Stimulated activated CD8-positive, alpha-beta memory T cell treated with anti-CD3 and anti-CD28 coated beads, Interleukin-15, amount 100 ng/mL, for 4 hours (primary cell): ENCODE results near the gene NYAP2.

Experiments
- DNase-seq, 2 donors: peaks; one replicate each; pipeline ENCODE4 v3.0.0-alpha.2; 2020; ENCODE audit warnings: low read depth in 2 of 2

The NYAP2 gene

DNA sequence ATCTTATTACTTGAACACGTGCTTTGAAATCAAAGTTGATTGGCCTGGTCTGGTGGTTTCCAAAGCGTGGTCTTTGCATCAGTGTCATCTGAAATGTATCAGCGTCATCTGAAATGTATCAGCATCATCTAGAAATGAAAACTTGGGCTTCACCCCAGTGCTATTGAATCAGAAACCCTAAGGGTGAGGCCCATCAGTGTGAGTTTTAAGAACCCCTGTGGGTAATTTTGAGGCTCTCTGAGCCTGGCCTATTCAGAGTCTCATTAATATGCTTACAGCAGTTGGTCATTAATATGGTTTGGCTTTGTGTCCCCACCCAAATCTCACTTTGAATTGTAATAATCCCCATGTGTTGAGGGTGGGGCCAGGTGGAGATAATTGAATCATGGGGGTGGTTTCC lies 85.2 kb downstream of the NYAP2 start:
- no peak for DNase-seq

DNA sequence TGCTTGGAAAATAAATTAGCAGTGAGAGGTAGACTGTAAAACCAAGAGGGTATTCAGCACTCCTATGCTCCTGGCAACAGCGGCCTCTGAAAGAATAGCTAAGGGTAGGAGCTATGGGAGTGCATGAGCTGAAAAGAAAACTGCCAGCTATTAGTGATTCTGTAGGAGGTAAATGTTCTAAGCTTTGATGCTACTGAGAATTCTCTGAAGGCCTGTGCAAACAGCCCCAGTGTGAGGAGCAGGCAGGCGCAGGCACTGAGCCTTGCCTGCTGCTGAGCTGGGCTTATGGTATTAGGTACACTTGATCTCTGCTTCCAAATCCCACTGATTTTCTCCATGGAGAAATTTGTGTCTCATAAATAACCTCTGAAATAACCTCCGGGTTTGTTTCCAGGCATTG lies 86.7 kb downstream of the NYAP2 start:
- no peak for DNase-seq

DNA sequence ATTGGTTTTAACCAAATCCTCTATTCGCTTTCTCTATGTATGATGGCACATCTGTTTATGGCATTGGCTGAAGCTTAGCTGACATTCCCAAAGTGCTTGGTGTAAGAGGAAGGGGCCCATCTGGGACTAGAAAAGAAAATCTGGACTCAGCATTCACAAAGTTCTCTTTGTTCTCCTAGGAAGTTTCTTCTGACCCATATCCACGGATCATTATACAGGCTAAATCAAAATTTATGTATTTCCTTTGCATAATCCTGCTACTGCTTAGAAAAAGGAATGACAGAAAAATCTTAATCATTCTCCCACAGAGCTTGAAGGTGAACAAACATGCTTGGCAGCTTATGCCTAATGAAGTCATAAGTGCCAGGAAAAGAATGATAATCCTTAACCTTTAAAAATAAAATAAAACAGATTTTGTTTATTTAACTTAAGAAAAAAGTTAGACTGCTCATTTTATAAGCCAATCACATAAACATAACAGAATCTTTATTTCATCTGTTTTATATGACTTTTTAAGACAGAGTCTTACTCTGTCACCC lies 88.4 kb downstream of the NYAP2 start:
- no peak for DNase-seq

DNA sequence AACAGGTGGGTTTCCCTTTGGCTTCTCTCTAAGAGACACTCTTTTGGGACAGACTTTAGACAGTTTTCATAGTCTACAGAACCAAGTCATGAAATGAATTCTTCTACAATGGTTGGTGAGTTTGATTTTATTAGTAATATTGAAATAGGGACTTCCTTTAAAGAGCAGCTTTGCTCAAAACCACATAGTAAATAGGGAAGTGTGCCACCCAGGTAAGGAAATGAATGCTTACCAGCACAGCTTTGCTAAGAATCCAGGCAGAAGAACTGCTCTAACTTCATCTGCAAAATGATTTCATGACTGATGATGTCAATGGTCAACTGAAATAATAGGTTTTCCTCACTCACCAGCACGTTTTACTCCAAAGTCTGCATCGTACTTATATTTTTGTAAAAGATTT lies 89.2 kb downstream of the NYAP2 start:
- DNase-seq = no peak

DNA sequence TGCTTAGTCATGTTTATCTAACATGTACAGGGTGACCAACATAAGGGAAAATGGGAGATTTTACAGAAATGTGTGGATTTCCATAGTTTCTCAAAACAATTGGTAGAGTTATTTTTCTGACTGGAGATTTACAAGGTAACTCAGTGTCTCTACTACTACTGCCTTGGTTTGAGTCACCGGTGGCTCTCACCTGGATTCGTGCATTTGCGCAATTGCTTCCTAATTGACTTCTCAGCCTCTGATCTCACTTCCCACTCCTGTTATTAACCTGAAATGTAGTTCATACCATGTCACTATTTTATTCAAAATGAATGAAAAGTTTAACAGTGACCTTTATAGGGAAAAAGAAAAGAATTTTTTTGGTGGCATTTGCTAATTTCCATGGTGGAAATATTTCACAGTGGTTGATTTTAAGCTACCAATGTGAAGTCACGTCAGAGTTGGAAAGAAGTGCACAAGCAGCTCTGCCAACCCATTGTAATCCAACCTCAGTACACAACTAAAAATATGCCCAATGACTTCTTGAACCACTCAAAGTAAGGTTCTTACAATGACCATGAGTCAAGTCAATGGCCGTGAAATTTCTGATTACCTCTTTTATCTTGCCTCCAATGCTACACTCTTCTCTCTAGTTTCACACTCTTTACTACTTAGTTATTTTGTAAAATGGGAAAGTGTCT lies 94.0 kb downstream of the NYAP2 start:
- no peak for DNase-seq

DNA sequence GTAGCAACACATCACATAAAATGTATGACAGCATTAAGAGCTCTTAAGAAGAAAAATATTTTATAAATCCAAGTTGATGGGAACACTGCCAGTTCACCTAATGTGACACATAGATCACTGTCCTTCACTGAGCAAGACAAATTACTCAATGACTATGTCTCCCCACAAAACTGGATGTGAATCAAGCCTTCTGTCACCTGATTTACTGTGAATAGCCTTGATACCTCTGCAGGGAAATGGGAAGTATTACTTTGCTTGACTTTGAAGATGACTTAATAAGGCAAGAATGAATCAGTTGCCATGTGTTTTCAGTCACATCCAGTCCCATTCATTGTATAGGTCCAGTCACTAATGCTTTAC lies 94.6 kb downstream of the NYAP2 start:
- no peak for DNase-seq

DNA sequence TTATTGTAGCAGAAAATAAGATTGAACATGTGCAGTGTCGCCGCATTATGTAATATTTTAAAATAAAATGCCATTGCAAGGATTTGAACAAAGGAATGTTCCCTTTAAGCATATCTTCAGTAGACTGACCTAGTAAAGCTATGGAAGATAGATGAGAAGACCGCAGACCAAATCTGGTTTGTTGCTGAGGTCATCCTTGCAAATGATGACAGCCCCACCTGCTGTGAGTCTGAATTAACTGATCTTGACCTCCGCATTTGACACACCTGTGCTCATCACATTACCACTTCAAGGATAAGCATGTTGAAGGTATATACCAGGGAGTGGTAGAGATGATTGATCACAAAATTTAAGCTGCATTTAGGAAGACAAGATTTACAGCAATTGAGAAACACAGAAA lies 96.2 kb downstream of the NYAP2 start:
- DNase-seq = no peak

DNA sequence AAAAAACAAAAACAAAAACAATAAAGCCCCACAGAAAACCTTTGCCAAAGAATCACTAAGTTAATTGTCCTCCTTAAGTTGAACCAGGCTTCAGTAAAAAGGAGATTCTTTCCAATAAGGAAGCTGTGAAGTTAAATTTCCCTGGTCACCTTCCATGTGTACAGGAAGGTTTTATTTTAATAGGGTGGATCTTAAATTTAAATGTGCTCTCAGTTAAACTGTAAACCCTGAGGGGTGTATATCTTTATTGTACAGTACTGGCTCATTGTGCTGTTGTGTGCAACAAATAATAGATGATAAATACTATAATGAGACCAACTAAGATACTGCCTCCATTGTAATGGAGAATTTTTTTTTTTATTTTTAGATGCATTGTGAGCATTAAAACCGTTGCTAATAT lies 97.1 kb downstream of the NYAP2 start:
- no peak for DNase-seq

DNA sequence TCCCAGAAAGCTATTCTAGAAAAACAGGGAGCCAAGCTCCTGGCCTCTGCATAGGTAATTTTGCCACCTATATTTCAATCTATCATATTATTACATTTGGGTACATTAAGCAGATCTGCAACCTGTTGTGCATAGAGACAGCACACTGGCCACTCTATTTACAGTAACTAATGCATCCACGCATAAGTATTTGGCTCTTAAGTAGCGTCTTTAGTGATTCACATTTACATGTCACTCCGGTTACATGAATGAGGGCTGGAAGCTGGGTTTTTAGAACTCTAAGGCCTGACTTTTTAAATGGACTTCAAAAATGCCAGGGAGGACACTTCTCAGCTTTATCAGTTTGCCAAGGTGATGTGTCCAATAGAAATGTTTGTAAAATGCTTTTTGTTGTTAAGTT lies 97.7 kb downstream of the NYAP2 start:
- DNase-seq = no peak

DNA sequence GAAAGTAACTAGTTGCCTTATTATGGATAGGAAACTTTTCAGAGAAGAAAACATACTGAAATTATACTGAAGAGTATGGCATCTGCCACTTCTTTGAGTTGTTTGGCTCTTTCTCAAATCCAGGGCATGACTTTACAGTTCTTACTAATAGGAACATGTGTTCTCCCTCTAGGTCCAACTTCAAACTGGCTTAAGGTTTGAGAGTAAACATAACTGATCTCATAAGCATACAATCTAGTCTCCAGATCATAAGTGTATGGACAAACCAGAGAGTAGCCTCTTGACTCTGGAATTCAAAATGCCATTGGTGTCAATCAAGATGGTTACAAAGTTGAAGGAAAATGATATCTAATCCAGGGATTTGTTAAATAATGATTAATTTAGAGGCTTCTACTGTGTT lies 101.5 kb downstream of the NYAP2 start:
- DNase-seq = no peak

DNA sequence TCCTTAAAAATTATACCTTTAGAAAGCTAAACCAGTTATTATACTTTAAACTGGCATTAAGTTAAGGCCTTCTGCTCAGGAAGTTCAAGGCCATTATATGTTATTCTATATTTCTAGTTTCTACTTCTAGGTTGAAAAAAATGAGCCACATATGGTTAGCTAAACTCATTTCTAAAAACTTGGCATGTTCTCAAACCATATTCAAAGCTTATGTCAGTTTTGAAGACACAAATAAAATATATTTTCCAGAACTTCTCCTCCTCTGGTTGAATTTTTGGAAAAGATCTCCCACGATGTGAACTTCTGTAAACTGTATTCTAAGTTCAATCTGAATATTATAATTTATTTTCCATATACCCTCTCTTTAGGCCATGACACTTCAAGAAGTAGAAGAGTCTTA lies 103.5 kb downstream of the NYAP2 start:
- DNase-seq = no peak

DNA sequence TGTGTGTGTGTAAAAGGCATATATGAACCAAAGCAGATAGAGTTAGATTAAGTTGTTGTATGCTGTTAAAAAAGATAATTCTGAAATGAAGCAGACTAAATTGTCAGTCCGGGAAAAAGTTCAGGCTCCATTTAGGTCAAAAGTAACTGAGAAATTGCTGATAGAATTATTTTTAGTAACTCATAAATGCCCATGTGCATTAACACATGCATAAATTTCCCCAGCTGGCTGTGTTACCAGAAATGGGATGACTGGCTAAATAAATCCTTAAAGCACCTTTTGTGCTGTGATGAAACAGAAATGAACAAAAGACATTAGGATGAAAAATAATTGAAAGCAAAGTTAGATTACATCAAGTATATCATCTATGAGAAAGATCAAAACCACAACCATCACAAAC lies 111.3 kb downstream of the NYAP2 start:
- no peak for DNase-seq

DNA sequence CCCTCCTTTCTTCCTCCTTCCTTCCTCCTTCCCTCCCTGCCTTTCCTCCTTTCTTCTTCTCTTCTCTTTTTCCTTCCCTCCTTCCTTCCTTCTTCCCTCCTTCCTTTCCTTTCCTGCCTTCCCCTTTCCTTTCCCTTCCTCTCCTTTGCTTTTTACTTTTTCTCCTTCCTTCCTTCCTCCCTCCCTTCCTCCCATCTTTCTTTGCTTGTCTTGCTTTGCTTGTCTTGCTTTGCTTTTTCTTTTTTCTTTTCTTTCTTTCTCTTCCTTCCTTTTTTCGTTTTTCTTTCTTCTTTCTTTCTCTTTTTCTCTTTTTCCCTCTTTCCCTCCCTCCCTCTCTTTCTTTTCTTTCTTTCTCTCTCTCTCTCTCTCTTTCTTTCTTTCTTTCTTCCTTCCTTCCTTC lies 113.0 kb downstream of the NYAP2 start:
- no peak for DNase-seq

DNA sequence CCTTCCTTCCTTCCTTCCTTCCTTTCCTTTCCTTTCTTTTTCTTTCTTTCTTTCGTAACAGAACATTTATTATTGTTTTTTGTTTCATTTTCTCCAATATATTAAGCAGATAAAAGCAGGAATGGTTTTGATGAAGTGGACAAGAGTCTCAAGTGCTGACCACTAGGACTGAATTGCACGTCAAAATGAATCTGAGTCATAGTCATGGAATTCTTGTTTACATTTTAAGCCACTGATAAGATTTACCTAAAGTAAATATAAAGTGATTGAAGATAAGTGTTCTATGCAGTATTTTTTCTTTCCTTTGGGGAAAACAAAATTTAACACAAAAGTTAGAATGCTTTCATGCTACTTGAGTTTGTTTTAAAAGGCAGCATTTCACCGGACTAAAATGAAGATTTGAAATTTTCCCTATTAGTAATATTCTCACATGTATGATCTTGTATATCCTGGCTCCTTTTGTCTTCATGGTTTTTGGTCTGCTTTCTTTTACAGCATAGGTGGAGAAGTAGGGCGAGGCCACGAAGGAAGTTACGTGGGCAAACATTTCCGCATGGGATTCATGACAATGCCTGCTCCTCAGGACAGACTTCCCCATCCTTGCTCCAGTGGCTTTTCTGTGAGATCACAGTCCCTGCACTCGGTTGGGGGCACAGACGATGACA lies 113.5 kb downstream of the NYAP2 start:
- DNase-seq = no peak

DNA sequence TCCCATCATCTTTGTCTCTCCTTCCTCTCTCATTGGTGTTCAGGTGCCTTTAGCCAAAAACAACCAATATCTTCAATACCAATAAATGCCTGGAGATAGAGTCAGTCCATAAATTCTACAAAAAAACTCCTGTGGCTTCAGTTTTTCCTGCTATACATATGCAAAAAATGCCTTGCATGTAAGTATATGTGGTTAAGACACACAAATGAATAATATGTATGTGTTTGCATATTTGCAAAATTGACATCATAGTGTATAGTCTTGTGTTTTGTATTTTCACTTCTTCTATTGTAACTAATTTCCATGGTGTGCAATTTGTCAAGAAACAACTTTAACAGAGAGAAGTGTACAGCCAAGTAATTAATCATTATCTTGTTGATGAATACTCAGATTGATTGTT lies 115.5 kb downstream of the NYAP2 start:
- no peak for DNase-seq

DNA sequence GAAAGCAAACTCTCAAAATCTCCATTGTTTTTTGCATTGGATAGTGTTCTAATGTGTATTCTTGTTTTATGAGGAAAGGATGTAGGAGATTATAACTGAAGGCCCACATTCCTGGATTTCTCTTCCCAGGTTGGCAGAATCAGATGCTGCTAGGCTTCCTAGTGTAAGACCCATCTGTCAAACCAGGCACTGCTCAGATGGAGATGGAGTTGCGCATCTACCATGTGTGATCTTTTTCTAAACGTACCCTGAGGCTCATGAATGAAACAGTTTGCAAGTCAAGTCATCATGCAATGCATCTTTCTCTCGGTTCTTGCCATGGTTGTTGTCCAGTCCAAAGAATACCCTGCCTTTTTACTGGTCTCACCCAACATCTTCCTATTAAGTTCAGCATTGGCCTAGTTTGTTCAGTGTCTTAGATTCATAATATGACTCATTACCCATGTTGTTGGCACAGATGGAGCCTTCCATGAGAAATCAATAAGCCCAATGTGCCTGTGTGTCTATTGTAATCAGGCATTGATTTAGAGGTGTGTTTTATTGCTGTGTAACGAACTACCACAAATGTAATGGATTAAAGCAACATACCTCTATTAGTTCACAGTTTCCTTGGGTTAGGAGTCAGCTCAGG lies 127.4 kb downstream of the NYAP2 start:
- no peak for DNase-seq

DNA sequence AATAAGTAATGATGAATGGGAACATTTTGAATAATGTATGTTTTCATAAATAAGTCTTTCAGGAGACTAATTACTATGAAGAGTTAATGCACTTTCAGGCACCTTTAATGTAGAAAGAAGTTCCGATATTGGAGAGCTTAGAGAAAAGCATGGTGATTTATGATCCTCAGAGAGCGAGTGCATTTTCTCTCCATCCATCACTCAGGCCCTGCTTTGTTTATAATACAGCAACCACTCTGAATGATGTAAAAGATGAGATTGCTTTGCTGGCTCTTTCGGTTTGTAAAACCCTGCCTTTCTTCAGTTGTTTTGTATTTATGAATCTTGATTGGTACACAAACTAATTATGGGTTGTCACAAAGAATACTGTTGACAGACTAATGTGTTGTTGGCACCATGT lies 132.0 kb downstream of the NYAP2 start:
- no peak for DNase-seq

DNA sequence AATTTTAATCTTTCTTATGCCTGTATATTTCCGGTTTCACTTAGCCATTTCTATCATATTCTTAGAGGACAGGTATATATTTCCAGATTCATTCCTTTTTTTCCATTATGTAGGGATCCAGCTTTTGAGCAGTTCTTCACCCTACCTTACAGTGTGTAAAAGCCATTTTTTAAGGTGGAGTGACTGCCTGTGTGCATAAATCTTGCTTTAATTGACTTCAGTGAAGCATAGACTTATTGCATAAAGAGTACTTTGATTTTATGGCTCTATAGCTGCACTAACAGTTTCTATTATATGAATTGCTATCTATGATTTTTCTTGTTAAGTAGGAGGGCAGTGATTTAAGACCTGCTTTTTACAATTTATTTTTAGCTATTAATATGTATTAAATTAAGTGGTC lies 132.6 kb downstream of the NYAP2 start:
- DNase-seq = no peak

DNA sequence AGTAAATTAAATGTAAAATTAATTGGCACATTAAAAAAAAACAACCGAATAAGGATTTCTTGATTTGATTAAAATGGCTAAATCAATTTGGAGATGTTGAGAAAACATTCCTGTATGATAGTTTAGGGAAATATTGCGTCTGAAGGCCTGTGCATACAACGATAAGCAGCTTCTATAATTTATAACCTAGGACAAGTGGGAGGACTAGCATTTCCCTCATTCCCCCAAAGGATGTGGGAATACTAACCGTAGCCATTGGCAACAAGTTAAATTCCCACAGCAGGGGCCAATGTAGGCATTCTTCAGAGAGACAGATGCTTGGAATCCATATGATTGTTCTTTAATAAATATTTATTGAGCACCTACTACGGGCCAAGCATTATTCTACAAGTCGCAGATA lies 134.5 kb downstream of the NYAP2 start:
- DNase-seq = no peak

DNA sequence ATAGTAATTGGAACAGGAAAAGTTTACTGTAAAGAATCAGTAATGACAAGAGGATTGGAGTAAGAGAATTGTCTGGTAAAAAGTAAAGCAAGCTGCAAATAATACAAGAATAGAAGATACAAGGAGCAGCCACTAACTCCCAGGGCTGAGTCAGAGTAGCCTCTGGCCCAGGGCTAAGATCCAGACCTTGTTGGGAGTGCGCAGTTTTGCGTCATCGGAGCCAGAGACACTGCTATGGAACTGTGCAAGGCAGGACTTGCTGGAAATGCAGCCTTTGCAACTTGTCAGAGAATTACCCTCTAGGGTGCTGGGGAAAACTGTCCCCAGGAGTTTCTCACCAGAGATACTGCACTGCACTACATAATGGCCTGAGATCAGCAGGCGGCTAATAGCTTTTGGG lies 135.2 kb downstream of the NYAP2 start:
- DNase-seq = no peak

DNA sequence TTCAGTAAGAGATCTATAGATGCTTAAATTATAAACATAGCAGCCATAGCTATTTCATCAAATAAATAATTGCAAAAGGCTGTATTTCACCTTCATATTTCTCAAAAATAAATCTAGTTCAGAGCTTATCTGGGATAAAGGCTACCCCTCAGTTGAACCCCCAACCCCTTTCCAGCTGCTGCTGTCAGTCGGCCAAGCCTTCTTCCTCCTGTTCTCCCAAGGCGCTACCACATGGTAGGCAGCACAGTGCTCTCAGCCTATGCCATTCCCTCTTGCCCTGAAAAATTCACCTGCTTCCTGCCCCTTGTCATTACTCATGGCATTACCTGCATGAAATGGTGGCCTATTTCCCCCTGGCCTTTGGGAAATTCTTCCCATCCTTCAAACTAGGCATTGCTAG lies 136.5 kb downstream of the NYAP2 start:
- DNase-seq = no peak

DNA sequence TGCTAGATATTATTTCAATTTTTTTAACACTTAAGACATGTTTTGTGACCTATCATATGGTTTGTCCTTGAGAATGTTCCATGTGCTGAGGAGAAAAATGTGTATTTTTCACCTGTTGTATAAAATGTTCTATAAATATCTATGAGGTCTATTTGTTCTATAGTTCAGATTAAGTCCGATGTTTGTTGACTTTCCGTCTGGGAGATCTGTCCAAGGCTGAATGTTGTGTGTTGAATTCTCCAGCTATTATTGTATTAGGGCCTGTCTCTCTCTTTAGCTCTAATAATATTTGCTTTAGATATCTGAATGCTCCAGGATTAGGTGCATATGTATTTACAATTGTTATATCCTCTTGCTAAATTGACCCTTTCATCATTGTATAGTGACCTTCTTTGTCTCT lies 144.1 kb downstream of the NYAP2 start:
- no peak for DNase-seq

DNA sequence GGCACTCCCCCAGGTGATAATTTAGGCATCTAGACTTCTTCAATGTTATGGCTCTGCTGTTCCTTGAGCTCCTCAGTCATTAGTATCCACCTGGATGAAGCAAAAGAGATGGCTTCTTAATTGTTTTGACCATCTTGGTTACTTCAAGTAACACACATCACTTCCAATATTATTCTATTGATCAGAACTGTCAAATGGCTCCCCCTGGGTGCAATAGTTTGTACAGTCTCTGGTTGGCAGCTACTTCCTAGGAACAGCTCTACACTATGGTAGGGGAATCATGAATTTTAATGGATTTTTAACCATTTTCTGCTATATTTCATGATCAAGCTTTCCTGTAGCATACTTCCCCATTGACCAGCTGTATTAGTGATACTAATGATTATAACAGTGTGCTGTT lies 157.0 kb downstream of the NYAP2 start:
- no peak for DNase-seq
